HG02623 (cell line): ENCODE measurements around the gene EYS.
"Not testable (repeated sequence)": the region's sequence is repeated elsewhere in the genome, so short reads cannot be mapped to it uniquely, and the experiment has no call there.

Source experiments
- ATAC-seq: cut with Tn5 transposase; IDR thresholded peaks from one replicate; pipeline ENCODE4 v1.9.1; 2021; ENCODE audit warnings: moderate library complexity; ENCODE audit not compliant: unreplicated experiment

The EYS gene

DNA sequence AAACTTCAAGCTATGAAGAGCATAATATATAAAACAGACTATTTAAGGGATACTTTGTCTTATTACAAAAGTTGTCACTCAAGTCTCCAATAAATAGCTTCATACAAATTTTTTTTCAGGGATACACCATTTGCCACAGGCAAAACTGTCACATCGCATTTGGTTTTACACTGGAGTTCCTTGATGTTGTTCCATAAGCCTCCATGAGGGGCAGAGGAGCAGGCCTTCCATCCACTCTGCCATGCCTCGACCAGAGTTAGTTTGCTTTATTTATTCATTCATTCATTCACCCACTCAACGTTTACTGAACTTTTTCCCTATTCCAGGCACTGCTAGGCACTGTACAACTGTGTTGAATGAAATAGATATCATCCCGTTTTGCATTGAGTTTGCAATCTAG is 1824.8 kb downstream of the EYS start:
- no peak for ATAC-seq

GRCh38 chr6:63881791-63882190 is 1825.2 kb downstream of the EYS start:
- no peak for ATAC-seq

GRCh38 chr6:63872233-63872632 is 1834.8 kb downstream of the EYS start:
- ATAC-seq, result no peak

- no peak for ATAC-seq
Measured at GRCh38 chr6:63868351-63868750, 1838.7 kb downstream of the EYS start.

DNA sequence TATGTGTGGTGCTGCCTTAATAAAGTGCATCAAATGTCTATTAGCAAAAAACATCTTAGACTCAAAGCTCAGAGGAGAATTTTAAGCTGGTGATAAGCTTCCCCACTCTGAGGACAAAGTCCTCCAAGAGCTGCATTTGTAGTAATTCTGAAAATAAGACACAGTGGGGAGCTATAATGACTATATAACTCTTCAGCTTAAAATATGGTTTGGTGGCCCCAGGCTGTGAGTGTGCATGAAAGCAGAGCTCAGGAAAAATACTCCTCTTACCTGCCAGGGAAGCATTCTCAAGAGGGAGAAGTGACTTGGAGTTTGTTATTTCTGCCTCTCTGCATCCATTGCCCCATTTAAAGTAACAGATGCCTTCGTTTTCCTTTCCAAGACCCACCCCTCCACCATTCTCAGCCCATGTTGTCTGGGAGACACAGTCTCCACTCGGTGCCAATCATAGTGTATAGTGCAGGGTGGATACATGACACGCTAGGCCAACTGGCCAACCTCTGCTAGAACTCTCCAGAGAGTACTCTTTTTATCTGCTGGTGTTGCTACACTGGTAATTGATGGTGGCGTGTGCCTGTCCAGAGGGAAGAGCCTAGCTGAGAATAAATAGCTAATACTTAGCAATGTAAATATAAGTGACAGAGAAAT is 1842.2 kb downstream of the EYS start:
- ATAC-seq, result no peak

GRCh38 chr6:63864061-63864460 is 1843.0 kb downstream of the EYS start:
- ATAC-seq, result no peak

DNA sequence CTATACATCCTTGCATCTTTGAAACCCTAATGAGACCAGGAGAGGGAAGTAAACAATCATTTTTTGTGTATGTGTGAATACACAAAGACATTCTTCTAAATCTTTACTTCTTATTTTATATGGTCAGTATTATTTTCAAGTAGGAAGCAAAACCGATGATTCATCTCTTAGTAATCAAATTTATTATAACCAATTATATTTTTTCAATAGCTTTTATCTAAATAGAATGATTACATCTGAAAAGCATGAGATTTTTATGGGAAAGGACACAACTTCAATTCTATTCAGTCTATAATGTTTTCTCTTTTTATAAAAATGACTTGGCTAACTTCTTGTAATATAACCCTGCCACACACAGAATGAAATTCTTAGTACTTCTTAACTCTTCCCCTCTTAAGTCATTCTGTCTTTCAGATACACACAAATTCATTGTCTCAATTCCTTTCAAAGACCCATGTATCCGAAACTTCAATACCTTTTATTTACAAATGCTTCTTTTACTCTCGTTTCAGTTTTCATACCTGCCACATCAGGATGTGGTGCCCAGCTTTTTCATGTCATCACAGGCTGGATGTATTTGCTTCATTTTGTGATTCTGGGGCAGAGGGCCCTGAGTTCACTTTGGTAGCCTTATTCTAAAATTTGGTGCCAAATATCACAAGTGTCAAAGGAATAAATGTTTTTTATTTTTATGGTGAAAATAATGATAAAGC is 1844.4 kb downstream of the EYS start:
- ATAC-seq, result no peak

DNA sequence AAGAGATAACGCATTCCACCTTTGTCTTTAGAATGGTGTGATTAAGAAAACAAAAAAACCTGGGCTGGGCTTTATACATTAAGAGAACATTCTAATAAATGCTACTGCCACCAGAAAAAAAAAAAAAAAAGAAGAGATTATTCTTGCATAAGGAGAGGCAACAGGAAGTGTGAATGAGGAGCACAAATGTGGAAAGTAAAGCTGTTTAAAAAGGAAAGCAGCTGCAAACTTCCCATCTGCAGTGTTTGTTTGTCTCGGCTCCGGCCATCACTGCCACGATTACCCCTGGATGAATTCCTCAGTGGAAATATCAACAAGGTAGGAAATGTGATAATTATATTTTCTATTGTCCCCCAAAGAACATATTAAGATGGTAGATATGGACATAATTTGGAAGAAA is 1847.5 kb downstream of the EYS start:
- ATAC-seq, result no peak

DNA sequence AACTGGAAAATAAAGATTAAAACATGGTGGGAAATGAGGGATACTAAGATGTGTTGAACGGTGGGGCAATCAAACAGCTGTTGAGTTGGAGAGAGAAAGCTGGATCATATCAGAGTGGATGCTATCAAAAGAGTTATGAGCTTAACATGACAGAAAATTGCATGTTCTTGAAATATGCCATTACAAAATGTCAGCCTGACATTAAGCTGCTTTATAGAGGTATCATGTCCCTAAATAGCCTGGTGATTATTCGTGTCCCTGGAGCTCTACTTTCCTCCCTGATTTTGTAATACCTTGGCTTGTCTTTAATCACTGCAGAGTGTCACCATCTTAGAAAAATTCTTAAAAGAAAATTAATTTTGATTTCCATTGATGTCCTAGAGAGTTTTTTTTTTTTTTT is 1848.3 kb downstream of the EYS start:
- no peak for ATAC-seq

DNA sequence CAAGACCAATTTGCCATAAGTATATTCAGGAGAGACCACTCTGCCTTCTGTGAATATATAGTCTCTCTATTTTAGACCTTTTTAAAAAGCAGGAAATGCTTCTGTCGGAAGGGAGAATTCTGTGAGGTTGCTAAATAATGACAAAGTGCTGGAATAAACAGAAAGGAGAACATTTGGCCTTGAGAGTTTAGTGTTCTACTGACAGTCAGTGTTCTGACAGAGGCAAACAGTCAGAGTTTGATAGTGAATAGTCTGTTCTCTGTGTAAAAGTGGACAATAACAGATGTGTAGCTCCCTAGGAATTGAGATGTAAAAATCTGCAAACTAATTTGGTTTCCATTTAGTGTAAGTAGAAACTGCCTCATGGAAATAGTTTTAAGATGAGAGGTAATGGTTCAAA is 1850.8 kb downstream of the EYS start:
- ATAC-seq, result no peak

GRCh38 chr6:63844287-63844686 is 1862.7 kb downstream of the EYS start:
- no peak for ATAC-seq

GRCh38 chr6:63839485-63839884 is 1867.5 kb downstream of the EYS start:
- ATAC-seq, result no peak

GRCh38 chr6:63828678-63829077 is 1878.3 kb downstream of the EYS start:
- not testable (repeated sequence) for ATAC-seq

- no peak for ATAC-seq
Measured at GRCh38 chr6:63824722-63825121, 1882.3 kb downstream of the EYS start.

DNA sequence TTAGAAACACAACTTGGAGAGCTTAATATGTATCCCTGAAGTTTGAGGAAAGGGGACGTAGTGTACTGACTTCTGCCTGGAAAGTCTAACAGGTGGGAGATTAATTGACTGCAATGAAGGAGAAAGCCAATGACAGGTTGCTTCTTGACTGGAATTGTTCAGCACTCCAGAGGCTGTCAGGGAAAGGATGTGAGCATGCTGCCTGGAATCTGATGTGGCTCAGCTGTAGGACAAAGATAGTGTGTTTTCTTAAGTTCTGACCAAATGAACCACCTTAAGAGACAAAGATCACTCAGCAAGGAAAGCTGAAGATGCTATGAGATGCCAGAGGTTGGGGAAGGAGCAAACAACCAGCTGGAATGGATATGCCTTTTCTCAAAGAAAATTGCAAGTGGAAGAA is 1885.6 kb downstream of the EYS start:
- ATAC-seq, result no peak

GRCh38 chr6:63819831-63820230 is 1887.2 kb downstream of the EYS start:
- ATAC-seq, result no peak

DNA sequence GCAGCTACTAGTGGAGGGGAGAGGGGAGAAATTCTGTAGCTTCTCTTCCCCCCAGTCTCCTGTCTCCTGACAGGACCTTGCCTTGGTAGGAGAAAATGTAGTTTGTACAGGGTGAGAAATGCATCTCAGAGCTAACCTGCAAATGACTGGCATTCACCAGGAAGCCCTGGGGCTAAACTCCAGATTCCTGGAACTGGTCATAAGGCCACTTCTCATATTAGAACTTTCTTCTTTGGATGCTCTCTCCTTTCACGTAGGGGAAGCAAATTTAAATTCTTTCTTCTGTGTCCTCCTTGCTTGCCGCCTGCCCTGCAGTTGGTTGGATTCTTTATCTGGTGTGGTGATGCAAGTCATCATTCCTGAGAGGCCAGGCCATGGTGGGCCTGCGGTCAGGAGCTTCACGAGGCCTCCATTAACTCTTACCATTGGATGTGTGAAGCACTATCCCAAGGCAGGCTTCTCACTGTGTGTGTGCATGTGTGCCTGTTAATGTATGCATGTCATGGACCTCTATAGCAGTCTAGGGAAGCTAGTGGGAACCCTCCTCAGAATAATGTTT is 1889.5 kb downstream of the EYS start:
- no peak for ATAC-seq

- no peak for ATAC-seq
Measured at GRCh38 chr6:63816982-63817436, 1890.0 kb downstream of the EYS start.

GRCh38 chr6:63816401-63816981 is 1890.5 kb downstream of the EYS start:
- ATAC-seq, result no peak

GRCh38 chr6:63814459-63814858 is 1892.6 kb downstream of the EYS start:
- ATAC-seq, result no peak

GRCh38 chr6:63813566-63814120 is 1893.4 kb downstream of the EYS start:
- ATAC-seq, result no peak

DNA sequence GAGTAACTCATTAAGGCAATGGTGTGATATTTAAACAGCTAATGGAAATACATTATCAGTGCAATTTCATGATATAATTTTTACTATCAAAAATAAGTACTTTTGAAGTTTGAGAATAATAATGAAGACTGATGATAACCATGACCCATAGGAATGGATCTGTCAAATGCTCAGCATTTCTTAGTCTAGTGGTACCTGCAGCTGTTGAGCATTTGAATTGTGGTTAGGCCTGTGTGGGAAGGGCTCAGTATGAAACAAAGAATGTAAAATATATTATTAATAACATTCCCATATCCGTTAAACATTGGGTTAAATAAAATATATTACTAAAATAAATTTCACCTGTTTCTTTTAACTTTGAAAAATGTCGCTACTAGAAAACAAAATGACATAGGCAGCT is 1898.5 kb downstream of the EYS start:
- ATAC-seq, result no peak
